Breast epithelium (tissue), 4 donors: ENCODE data around the gene TMEM191C. TPM values are rescaled to one million over a fixed set of nuclear protein-coding genes. Genes with fewer than 3 reads are reported as not detected.
"Not testable (repeated sequence)": the region's sequence is repeated elsewhere in the genome, so short reads cannot be mapped to it uniquely, and the experiment has no call there.

Source experiments
- DNase-seq, 2 donors: peaks; one replicate each; pipeline ENCODE4 v3.0.0-alpha.2; 2019; ENCODE audit warnings: low spot score in 2 of 2
- H3K27ac ChIP-seq, 2 donors: fragments of 200-600 bp; sonication (generic) in 1 of 2; one replicate each; pipeline ENCODE4 v1.5.1; 2016 to 2019; ENCODE audit warnings: mild to moderate bottlenecking in 1 of 2
- H3K27me3 ChIP-seq, 2 donors: fragments of 200-600 bp; sonication (generic) in 1 of 2; one replicate each; pipeline versions ENCODE4 v1.5.1 to v1.6.0; 2017 to 2019; ENCODE audit warnings: control low read depth in 1 of 2, mild to moderate bottlenecking in 1 of 2
- H3K36me3 ChIP-seq: fragments of 200-600 bp; one replicate; pipeline ENCODE4 v1.5.1; 2019
- H3K4me1 ChIP-seq, 2 donors: fragments of 200-600 bp; sonication (generic); one replicate each; pipeline ENCODE4 v1.5.1; 2016 to 2019; ENCODE audit warnings: control low read depth in 1 of 2
- H3K4me3 ChIP-seq, 3 donors: fragments of 200-600 bp; sonication (generic); 1 replicate in 2 of 3; 2 replicates in 1 of 3; pipeline ENCODE4 v1.5.1; 2016 to 2019; ENCODE audit warnings: mild to moderate bottlenecking in 3 of 3, moderate library complexity in 2 of 3
- H3K9me3 ChIP-seq, 2 donors: fragments of 200-600 bp; sonication (generic) in 1 of 2; one replicate each; pipeline ENCODE4 v1.5.1; 2016 to 2019; ENCODE audit warnings: control low read depth in 1 of 2
- intact Hi-C: fragments of 100-400 bp; cut with DNase I; formaldehyde crosslinking; loops from one replicate; pipeline ENCODE4 v1.15.1; 2023; ENCODE audit warnings: low total_unique reads
- total RNA-seq, 3 donors: library from RNA; depleted of rRNA; stranded (reverse); fragments of >200 nt; gene quantifications; one replicate each; pipeline ENCODE4 v1.1.0, GENCODE V29; 2016

Gene TMEM191C
- total RNA-seq = 1 to 10 TPM in 2 of 3 donors, not detected in 1; 1.0 to 1.3 TPM

GRCh38 chr22:21467337-21468193 lies at the start of gene TMEM191C:
Gene TMEM191C, plus strand, starts transcription at chr22:21467387. Its CDS starts 73 bp downstream, at chr22:21467460.
- Histone ChIP-seq H3K27ac (peak within 1 kb of the TSS; percentile 69 to 79), H3K4me3 (peak within 1 kb of the TSS; percentile 28 to 60 (median 48))
- H3K27me3 ChIP-seq, H3K36me3 ChIP-seq, intact Hi-C loops, DNase-seq, H3K4me1 ChIP-seq, H3K9me3 ChIP-seq: not testable (repeated sequence)

GRCh38 chr22:21417853-21418252 lies 49.3 kb upstream of the TMEM191C start:
- H3K36me3 ChIP-seq, H3K9me3 ChIP-seq, H3K4me1 ChIP-seq, H3K27ac ChIP-seq, intact Hi-C loops, H3K27me3 ChIP-seq: not testable (repeated sequence)
- DNase-seq = peak in 1 of 2 donors; percentile 52
- H3K4me3 ChIP-seq = peak overlapping the region; percentile 41 to 65 (median 48)

- H3K4me3 ChIP-seq, H3K9me3 ChIP-seq, DNase-seq, intact Hi-C loops, H3K36me3 ChIP-seq, H3K27me3 ChIP-seq, H3K27ac ChIP-seq, H3K4me1 ChIP-seq: not testable (repeated sequence)
Measured at GRCh38 chr22:21418974-21419638, 48.1 kb upstream of the TMEM191C start.

GRCh38 chr22:21420180-21420763 lies 46.9 kb upstream of the TMEM191C start:
- H3K4me3 ChIP-seq, DNase-seq, H3K9me3 ChIP-seq, H3K27ac ChIP-seq, H3K36me3 ChIP-seq, H3K27me3 ChIP-seq, intact Hi-C loops, H3K4me1 ChIP-seq: not testable (repeated sequence)

DNA sequence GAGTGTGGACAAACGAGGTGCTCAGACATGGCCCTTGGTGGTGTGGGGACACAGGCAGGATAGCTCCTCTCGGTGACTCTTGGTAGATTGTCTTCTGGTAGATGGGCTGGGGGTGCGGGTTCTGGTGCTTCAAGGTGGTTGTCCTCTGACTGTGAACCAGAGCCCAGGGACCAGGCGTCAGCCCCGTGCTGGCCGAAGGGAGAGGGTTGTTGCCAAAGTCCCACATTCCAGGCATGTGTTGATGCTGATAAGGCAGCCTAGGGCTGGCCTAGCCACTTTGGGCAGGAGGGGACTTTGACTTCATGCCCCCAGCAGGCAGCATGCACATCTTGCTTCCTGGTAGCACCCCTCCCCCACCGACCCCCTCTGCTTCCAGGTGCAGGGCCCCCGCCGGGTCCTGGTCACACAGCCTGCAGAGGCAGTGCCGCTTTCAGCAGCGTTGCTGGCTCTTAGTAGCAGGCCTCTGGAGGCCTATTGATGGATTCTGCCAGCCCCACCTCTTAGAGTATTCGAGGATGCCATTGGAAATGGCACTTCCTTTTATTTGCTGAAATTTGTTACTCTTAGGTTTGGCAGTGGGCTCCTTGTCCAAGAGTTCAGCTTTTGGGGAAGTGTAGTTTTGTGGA lies 43.0 kb upstream of the TMEM191C start:
- H3K36me3 ChIP-seq, H3K27me3 ChIP-seq, H3K4me3 ChIP-seq, H3K27ac ChIP-seq, H3K4me1 ChIP-seq, intact Hi-C loops, H3K9me3 ChIP-seq, DNase-seq: not testable (repeated sequence)

DNA sequence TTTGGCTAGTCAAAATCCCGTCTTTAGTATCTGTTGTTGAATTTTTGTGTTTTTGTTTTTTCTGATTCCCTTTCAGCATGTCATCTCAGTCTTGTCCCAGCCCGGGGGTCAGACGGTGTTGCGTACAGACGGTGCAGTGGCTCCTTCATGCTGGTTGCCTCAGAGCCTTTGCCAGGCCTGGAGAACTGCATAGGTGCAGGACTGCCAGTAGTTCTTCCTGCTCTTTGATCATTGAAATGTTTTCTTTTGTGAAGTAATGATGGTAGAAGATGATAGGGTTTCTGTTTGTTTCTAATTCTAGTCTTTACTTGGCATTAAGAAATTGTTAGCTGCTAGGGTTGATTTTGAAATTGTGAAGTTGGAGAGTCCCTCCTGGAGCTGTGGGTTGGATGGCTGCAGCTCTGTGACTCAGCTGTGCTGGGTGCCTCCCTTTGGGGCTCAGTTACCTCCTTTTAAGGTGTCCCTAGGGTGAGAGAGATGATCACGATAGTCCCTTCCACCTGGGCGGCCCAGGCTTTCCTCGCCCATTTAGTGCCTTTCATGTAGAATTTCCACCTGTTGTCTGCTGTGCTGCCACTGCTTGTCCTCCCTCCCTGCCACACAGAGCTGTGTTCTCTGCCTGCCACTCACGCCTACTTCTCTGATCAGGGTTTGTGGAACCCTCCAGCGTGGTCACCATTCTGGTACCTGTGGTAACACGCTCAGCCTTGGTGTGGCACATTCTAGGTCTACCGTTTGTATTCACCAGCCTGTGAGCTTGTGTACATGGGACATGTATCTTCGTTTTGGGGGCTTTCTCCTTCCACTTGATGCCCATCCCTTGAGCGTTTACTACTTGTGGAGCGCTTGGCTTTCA lies 32.6 kb upstream of the TMEM191C start:
- H3K9me3 ChIP-seq, H3K4me3 ChIP-seq, intact Hi-C loops, DNase-seq, H3K27me3 ChIP-seq, H3K36me3 ChIP-seq, H3K4me1 ChIP-seq, H3K27ac ChIP-seq: not testable (repeated sequence)

DNA sequence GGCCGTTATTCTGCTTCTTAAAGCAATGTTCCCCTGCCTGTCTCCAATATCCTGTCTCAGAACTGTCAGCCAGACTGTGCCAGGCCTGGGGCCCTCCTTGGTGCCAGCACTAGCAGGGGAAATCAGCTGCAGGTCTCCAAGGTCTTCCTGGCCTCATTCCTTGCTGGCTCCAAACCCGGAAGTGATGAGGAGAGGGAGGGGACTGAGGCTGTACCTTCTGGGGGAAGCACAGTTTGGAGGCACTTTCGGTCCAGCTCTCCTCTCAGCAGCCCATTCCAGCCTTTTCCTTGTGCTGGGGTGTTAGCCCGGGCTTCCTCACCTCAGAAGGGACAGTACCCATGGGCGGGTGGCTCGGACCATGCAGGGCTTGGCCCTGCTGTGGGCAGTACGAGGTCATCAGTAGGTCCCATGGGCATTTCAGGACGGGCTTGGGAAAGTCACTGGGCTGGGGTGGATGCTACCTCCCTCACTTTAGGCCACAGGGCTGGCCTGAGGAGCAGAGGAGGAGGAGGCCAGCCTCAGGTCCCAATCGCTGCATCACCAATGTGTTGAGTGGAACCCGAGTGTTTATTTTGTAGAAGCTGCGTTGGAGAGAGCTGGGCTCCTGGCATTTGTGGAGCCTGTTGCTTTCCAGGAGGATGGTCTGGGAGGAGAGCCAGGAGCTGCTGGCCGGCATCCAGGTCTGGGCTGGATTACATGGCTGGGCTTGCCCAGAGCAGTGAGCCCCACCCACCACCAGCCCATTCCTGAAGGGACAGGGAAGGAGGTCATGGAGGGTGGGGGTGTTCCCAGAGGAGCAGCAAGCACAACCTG lies 31.0 kb upstream of the TMEM191C start:
- DNase-seq = peak in 1 of 2 donors; percentile 39
- H3K9me3 ChIP-seq, H3K27me3 ChIP-seq, intact Hi-C loops, H3K4me1 ChIP-seq, H3K36me3 ChIP-seq: not testable (repeated sequence)
- H3K4me3 ChIP-seq = peak overlapping the region in 1 of 3 donors; percentile 39
- peak overlapping the region in 1 of 2 donors; percentile 52 for H3K27ac ChIP-seq

DNA sequence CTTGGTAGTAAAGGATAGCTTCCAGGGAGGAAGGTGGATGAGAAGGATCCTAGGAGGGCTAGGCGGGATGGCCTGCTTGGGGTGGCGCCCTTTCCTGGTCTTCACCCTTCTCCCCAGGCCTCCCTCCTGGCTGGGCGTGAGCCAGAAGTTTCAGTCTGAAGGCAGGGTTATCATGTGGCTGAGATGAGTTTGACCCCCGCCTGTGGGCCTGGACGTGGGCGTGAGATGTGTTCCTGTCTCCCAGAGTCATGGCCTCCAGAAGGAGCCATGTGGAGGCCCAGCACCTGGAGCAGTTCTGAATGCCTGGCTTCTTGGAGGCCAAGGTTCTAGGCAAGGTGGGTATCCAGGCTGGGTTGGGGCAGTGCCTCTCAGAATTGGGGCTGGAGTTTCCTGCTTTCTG lies 29.2 kb upstream of the TMEM191C start:
- H3K4me3 ChIP-seq, H3K27ac ChIP-seq, H3K4me1 ChIP-seq, H3K9me3 ChIP-seq, DNase-seq, H3K36me3 ChIP-seq, H3K27me3 ChIP-seq, intact Hi-C loops: not testable (repeated sequence)

- H3K4me3 ChIP-seq, DNase-seq, H3K36me3 ChIP-seq, H3K9me3 ChIP-seq, intact Hi-C loops, H3K4me1 ChIP-seq, H3K27ac ChIP-seq, H3K27me3 ChIP-seq: not testable (repeated sequence)
Measured at GRCh38 chr22:21440018-21440636, 27.1 kb upstream of the TMEM191C start.

DNA sequence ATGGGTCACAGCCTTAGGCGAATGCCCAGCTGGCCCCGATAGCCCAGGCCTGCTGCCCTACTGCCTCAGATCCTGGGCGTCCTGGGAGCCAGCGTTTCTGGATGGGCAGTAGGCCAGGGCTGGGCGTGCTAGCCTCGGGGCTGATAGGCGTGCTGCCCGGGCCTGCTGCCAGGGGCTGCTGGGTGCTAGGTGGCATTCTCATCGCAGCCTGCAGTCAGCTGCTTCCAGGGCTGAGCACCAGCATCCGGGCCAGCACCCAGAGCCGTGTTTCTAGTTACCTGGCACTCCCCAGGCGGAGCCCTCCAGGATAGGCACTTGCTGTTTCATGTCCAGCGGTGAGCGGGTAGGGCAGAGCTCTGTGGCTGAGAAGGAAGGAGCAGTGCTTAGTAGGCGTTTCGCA lies 26.5 kb upstream of the TMEM191C start:
- DNase-seq, H3K4me3 ChIP-seq, intact Hi-C loops, H3K27ac ChIP-seq, H3K9me3 ChIP-seq, H3K27me3 ChIP-seq, H3K4me1 ChIP-seq, H3K36me3 ChIP-seq: not testable (repeated sequence)

- H3K36me3 ChIP-seq, H3K4me1 ChIP-seq, H3K4me3 ChIP-seq, DNase-seq, intact Hi-C loops, H3K9me3 ChIP-seq, H3K27me3 ChIP-seq, H3K27ac ChIP-seq: not testable (repeated sequence)
Measured at GRCh38 chr22:21441170-21441569, 26.0 kb upstream of the TMEM191C start.
